ENCODE results near the gene CAB39L.
"Not testable (repeated sequence)": the region's sequence is repeated elsewhere in the genome, so short reads cannot be mapped to it uniquely, and the experiment has no call there.

The CAB39L gene

GRCh38 chr13:49342454-49342853 is 101.4 kb downstream of the CAB39L start:
- DNase-seq = no peak

GRCh38 chr13:49341941-49342340 is 101.9 kb downstream of the CAB39L start:
- DNase-seq = no peak

DNA sequence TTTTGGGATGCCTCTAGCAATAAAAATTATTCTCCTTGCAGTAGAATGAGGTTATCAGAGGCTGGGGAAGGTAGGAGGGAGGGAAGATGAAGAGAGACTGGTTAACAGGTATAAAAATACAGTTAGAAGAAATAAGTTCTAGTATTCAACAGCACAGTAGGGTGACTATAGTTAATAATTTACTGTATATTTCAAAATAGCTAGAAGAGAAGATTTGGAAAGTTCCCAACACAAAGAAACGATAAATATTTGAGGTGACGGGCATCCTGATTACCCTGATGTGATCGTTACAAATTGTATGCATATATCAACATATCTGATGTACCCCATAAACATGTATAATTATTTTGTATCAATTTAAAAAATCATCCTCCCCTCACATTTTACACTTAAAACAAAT is 102.3 kb downstream of the CAB39L start:
- no peak for DNase-seq

DNA sequence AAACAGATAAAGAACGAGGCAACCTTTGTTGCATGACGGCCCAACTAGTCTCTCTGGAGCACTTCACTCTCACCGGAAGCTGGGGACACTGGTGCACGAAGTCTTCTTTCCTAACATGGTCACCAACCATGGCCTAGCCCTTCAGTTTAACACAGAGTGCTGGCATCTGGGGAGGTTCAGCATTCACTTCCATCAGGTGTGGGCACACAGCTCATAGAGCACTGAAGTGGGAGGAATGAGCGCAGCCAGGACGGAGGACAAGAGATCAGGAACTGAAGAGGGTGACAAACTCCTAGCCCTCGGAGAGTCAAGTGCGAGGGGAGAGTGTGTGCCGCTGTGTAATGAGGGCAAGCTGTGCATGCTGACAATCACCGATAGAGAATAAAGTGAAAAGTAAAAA is 103.7 kb downstream of the CAB39L start:
- DNase-seq = no peak

- no peak for DNase-seq
Measured at GRCh38 chr13:49336655-49337054, 107.2 kb downstream of the CAB39L start.

- no peak for DNase-seq
Measured at GRCh38 chr13:49330546-49330864, 113.4 kb downstream of the CAB39L start.

- no peak for DNase-seq
Measured at GRCh38 chr13:49329831-49330545, 113.9 kb downstream of the CAB39L start.

DNA sequence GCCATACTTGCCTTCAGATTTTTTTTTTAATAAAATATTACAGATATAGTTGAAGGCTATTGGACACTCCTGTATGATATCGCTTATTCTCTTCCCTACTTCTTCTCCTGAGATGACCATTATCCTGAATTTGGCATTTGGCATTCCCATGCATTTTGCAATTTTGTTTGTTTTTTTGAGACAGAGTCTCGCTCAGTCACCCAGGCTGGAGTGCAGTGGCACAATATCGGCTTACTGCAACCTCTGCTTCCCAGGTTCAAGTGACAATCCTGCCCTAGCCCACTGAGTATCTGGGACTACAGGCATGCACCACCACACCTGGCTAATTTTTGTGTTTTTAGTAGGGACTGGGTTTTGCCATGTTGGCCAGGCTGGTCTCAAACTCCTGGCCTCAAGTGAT is 116.7 kb downstream of the CAB39L start:
- DNase-seq = not testable (repeated sequence)

DNA sequence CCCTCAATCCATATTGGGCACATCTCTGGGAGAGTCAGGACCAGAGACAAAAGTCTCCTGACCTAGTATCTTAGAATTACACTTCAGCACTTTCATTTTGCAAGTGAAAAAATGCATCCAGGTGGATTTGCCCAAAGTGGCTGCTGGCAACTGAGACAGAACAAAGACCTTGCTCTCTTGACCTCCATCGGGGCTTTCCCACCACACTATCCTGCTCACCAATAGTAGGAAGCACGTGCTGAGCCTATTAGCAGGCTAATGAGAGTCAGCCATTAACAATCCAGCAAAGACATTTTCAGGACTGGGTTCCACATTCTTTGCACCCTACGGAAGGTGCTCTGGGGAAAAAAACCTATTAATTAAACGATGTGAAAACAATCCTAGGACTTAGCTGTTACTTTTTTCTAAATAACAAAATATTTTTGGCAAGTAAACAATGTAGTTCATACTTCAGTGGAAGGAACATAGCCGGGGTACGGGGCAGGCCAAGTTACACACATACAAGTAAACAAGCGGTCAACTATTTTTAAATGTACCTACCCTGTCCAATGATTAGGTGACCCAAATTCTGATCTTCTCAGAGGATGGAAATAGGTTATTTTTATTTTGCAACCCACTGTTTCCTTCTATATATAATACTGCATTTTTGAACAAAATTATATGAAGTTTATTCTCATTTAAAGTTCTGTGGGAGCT is 117.5 kb downstream of the CAB39L start:
- no peak for DNase-seq

DNA sequence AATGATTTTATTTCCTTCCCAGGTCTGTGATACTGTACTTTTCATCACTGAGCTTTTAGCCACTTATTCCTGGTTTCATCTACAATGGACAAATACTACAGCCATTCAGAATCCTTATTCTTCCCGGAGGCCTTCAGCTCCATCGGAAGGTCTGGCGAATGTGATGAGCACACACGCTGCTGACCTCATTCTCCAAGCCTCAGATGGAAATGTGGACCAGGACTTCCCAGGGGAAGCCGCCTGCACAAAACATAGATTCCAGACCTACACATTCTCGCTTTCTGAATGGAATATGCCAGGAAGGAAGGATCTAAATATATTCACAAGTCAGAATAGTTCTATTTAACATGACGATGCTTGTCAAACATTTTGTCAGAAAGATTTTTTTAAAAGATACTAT is 120.5 kb downstream of the CAB39L start:
- no peak for DNase-seq

GRCh38 chr13:49322702-49323101 is 121.2 kb downstream of the CAB39L start:
- no peak for DNase-seq

- no peak for DNase-seq
Measured at GRCh38 chr13:49320975-49321374, 122.9 kb downstream of the CAB39L start.

- no peak for DNase-seq
Measured at GRCh38 chr13:49319951-49320350, 123.9 kb downstream of the CAB39L start.

DNA sequence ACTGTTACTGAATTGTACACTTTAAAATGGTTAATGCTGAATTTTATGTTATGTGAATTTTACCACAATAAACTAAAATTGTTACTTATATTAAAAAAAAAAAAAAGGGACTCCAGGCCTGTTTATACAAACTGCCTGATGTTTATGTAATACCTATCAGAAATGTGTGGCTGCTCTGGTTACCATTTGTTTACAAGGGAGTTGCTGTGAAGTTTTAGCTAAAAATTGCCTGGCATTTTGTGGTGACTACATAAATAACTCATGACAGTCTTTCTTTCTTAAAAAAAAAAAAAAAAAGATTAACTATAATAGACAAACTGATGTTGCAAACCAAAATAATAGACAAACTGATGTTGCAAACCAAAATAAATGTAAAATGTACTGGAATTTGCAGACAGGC is 124.3 kb downstream of the CAB39L start:
- DNase-seq = no peak

GRCh38 chr13:49315756-49316482 is 127.9 kb downstream of the CAB39L start:
- DNase-seq = no peak

DNA sequence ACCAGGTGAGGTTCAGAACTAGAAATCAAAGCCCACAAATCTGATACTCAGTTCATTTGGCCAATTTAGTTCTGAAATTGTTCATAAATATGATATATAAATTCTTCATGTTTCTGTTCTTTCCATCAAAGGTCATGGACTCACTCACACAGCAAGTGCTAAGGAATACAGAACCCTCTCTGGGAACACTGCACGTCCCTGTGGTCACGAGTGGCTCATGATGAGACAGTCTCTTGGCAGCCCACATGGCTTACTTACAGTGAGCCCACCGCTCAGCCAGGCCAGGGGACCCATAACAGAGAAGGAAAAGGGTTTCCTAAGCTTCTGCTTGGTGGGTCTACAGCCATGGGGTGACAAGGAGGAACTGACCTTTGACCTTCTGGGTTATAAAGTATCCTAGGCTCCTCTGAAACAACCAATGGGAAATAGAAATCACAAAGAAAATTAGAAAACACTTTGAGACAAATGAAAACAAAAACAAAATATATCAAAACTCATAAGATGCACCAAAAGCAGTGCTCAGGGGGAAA is 128.8 kb downstream of the CAB39L start:
- DNase-seq = no peak

DNA sequence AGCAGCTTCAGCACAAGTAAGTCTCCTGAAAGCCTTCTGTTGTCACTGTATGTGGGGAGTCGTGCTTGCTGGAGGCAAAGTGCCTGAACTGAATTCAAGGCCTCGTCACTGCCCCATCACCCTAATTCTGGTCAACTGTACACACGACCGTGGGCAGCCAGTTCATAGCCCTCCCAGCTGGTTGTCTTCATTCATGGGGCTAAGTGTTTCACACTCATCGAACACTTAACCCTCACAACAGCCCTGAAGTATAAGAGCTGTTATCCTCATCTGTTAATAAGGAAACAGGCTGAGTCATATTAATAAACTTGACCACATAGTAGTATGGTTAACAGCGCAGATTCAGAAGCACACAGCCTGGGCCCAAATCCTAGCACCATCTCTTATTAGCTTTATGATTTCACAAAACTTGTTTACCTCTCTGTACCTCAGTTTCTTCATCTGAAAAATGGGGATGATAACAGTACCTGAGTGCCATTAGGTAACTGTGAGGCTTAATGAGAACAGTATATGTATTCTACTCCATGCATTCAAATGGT is 129.5 kb downstream of the CAB39L start:
- DNase-seq = no peak

DNA sequence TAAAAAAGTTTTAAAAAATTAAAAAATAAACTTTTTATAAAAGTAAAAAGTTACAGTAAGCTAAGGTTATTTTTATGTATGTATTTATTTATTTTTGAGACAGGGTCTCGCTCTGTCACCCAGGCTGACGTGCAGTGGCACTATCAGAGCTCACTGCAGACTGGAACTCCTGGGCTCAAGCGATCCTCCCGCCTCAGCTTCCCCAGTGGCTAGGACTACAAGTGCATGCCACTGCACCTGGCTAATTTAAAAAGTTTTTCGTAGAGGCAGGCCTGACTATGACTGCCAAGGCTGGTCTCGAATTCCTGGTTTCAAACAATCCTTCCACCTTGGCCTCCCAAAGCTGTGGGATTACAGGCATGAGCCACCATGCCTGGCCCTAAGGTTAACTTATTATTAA is 132.0 kb downstream of the CAB39L start:
- DNase-seq = no peak

- no peak for DNase-seq
Measured at GRCh38 chr13:49310251-49310650, 133.6 kb downstream of the CAB39L start.

DNA sequence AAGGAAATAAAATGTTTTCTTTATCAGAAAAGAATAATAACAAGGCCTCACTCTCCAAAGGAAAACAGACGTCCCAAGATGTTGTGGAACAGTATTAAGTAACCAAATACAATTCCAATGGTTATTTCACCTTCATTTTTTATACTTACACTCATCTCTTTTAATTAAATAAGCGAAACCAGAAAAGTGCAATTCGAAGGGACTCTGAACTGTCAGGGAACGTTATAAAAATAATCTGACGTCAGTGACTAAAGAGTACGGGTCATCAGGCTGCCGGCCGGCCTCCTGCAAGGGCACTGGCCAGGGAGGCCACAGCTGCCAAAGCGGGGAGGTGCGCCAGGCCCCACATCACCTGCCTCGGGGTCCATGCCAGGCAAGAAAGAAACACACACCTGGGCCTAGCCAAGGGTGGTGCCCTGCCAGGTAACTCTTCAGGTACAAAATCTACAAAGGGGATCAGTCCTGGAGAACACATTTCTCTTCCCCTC is 134.9 kb downstream of the CAB39L start:
- DNase-seq = no peak

- DNase-seq = no peak
Measured at GRCh38 chr13:49308097-49308875, 135.6 kb downstream of the CAB39L start.

- no peak for DNase-seq
Measured at GRCh38 chr13:49307365-49307764, 136.5 kb downstream of the CAB39L start.
